Fibroblast of lung (primary cell): Measurements from ENCODE around the gene SPHK1. TPM values are rescaled to one million over a fixed set of nuclear protein-coding genes. Genes with fewer than 3 reads are reported as not detected.
A peak's percentile ranks its signal among the peaks of the same experiment; 100 is the strongest.

Source experiments
- DNase-seq, 2 donors: peaks; one replicate each; pipeline versions ENCODE4 v3.0.0 to v3.0.0-alpha.2; 2010; ENCODE audit warnings: low read depth in 2 of 2
- H2AFZ ChIP-seq: 2 replicates; pipeline ENCODE4 v1.5.1; 2012; ENCODE audit warnings: low read length, control low read depth, inconsistent platforms
- H3K27ac ChIP-seq: 2 replicates; pipeline ENCODE4 v1.5.1; 2011; ENCODE audit warnings: low read length, control low read depth; ENCODE audit not compliant: insufficient read depth
- H3K27me3 ChIP-seq: 2 replicates; pipeline ENCODE4 v1.5.1; 2011; ENCODE audit warnings: mild to moderate bottlenecking, low read length; ENCODE audit not compliant: control insufficient read depth, insufficient read depth
- H3K36me3 ChIP-seq: 2 replicates; pipeline ENCODE4 v1.5.1; 2011; ENCODE audit warnings: low read length; ENCODE audit not compliant: control insufficient read depth, insufficient read depth
- H3K4me1 ChIP-seq: 2 replicates; pipeline ENCODE4 v1.5.1; 2011; ENCODE audit warnings: low read length; ENCODE audit not compliant: control insufficient read depth, insufficient read depth; ENCODE audit errors: extremely low read depth
- H3K4me2 ChIP-seq: 2 replicates; pipeline ENCODE4 v1.5.1; 2011; ENCODE audit warnings: low read length, control low read depth; ENCODE audit not compliant: insufficient read depth; ENCODE audit errors: extremely low read depth
- H3K4me3 ChIP-seq, 4 experiments: fragments of 200-600 bp in 1 of 4; sonication (generic) in 1 of 4; replicated peaks in 1 of 4; 2 replicates each; pipeline ENCODE4 v1.5.1; 2011 to 2016; ENCODE audit warnings: low read length in 4 of 4, low read depth in 3 of 4, mild to moderate bottlenecking in 3 of 4, control low read depth in 2 of 4, inconsistent platforms in 1 of 4, mixed read lengths in 1 of 4; ENCODE audit not compliant: insufficient read depth in 1 of 4; ENCODE audit errors: control extremely low read depth in 1 of 4
- H3K79me2 ChIP-seq: 2 replicates; pipeline ENCODE4 v1.5.1; 2012; ENCODE audit warnings: mild to moderate bottlenecking, low read length, inconsistent platforms; ENCODE audit not compliant: control insufficient read depth, insufficient read depth
- H3K9ac ChIP-seq: 2 replicates; pipeline ENCODE4 v1.5.1; 2011; ENCODE audit warnings: mild to moderate bottlenecking, low read length, control low read depth; ENCODE audit not compliant: insufficient read depth
- H3K9me3 ChIP-seq: 2 replicates; pipeline ENCODE4 v1.5.1; 2012; ENCODE audit warnings: low read depth, low read length; ENCODE audit not compliant: control insufficient read depth, insufficient read depth
- H4K20me1 ChIP-seq: 2 replicates; pipeline ENCODE4 v1.5.1; 2011; ENCODE audit warnings: low read length; ENCODE audit not compliant: control insufficient read depth, insufficient read depth; ENCODE audit errors: extremely low read depth
- CTCF ChIP-seq, 2 donors: IDR thresholded peaks in 1 of 2; conservative IDR thresholded peaks in 1 of 2; 1 replicate in 1 of 2; 2 replicates in 1 of 2; pipeline ENCODE4 v1.5.1; 2011 to 2012; ENCODE audit warnings: low read length in 2 of 2, control low read depth in 1 of 2, inconsistent platforms in 1 of 2, low read depth in 1 of 2, mild to moderate bottlenecking in 1 of 2
- EZH2 ChIP-seq: IDR thresholded peaks from 2 replicates; pipeline ENCODE4 v1.5.1; 2012; ENCODE audit warnings: low read length, control low read depth, mild to moderate bottlenecking; ENCODE audit errors: missing control alignments
- polyA plus RNA-seq, 2 donors: library from polyadenylated mRNA; depleted of rRNA in 1 of 2; stranded (reverse) in 1 of 2; unstranded in 1 of 2; fragments of >200 nt; gene quantifications; 2 replicates each; pipeline ENCODE4 v1.2.1, GENCODE V29; 2011 to 2012; ENCODE audit warnings: missing spikeins in 1 of 2
- total RNA-seq: library from RNA; depleted of rRNA; stranded (reverse); fragments of >200 nt; gene quantifications from 2 replicates; pipeline ENCODE4 v1.2.1, GENCODE V29; 2014

The SPHK1 gene
- total and polyA plus RNA-seq, 2 donors (not counting 1 experiment from before 2014, with no cell fraction given) = 5.0 to 9.4 TPM

- H3K79me2 ChIP-seq = peaks cover 9% of the 10 kb centered on the region
- H3K27ac ChIP-seq = no peak overlapping the region
- H3K27me3 ChIP-seq = no peaks in the 10 kb centered on the region
- H3K9ac ChIP-seq = no peak overlapping the region
- no peak overlapping the region for H3K4me2 ChIP-seq
- H3K4me3 ChIP-seq = no peak overlapping the region
- H2AFZ ChIP-seq = no peak overlapping the region
- TF ChIP-seq EZH2 (no peak), CTCF (conservative IDR thresholded peaks at IDR 0.05 in 1 of 2, IDR thresholded peaks at IDR 0.05 in 1 of 2; ENCODE audit: low read depth in 1 of 2, low read length in 2 of 2) (no peak)
- peaks cover 4% of the 10 kb centered on the region for H3K4me1 ChIP-seq
- no peaks in the 10 kb centered on the region for H3K9me3 ChIP-seq
- peak in 1 of 2 donors; percentile 42 for DNase-seq
- H4K20me1 ChIP-seq = no peaks in the 10 kb centered on the region
- no peaks in the 10 kb centered on the region for H3K36me3 ChIP-seq
Observed at GRCh38 chr17:76381633-76382350, 2.6 kb upstream of the SPHK1 start.

- H3K27ac ChIP-seq = peak overlapping the region; percentile 92
- H2AFZ ChIP-seq = no peak overlapping the region
- H3K4me1 ChIP-seq = peaks cover 4% of the 10 kb centered on the region
- H3K79me2 ChIP-seq = peaks cover 12% of the 10 kb centered on the region
- H3K9ac ChIP-seq = peak overlapping the region; percentile 91
- H3K36me3 ChIP-seq = peaks cover 2% of the 10 kb centered on the region
- H3K4me3 ChIP-seq = peak overlapping the region; percentile 9 to 62 (median 52)
- peak in 1 of 2 donors; percentile 80 for DNase-seq
- TF ChIP-seq EZH2 = no peak
- TF ChIP-seq CTCF (conservative IDR thresholded peaks at IDR 0.05 in 1 of 2, IDR thresholded peaks at IDR 0.05 in 1 of 2; ENCODE audit: low read depth in 1 of 2, low read length in 2 of 2) = no peak
- H3K9me3 ChIP-seq = no peaks in the 10 kb centered on the region
- peak overlapping the region; percentile 79 for H3K4me2 ChIP-seq
- no peaks in the 10 kb centered on the region for H4K20me1 ChIP-seq
- H3K27me3 ChIP-seq = no peaks in the 10 kb centered on the region
Observed at GRCh38 chr17:76382351-76382802, 2.0 kb upstream of the SPHK1 start.

- no peak for TF ChIP-seq EZH2
- TF ChIP-seq CTCF (conservative IDR thresholded peaks at IDR 0.05 in 1 of 2, IDR thresholded peaks at IDR 0.05 in 1 of 2; ENCODE audit: low read depth in 1 of 2, low read length in 2 of 2) = no peak
- Histone ChIP-seq H3K79me2 (peaks cover 12% of the 10 kb centered on the region), H4K20me1 (no peaks in the 10 kb centered on the region), H3K4me3 (peak overlapping the region; percentile 49 to 62 (median 52)), H3K9ac (peak overlapping the region; percentile 91), H3K4me2 (peak overlapping the region; percentile 79), H3K4me1 (peaks cover 4% of the 10 kb centered on the region), H3K27ac (peak overlapping the region; percentile 92), H3K36me3 (peaks cover 2% of the 10 kb centered on the region), H2AFZ (no peak overlapping the region), H3K27me3 (no peaks in the 10 kb centered on the region), H3K9me3 (no peaks in the 10 kb centered on the region)
- DNase-seq = peak; percentile 39 to 86
Observed at GRCh38 chr17:76382803-76383545, 1.4 kb upstream of the SPHK1 start.
